CD1c-positive myeloid dendritic cell (primary cell): Measurements from ENCODE around the gene RFX4.

ENCODE experiments used
- DNase-seq: peaks from one replicate; pipeline ENCODE4 v3.0.0-alpha.2; 2016; ENCODE audit errors: extremely low spot score

RFX4 gene

GRCh38 chr12:106760184-106760531, 177.4 kb downstream of the RFX4 start:
- DNase-seq: peak; percentile 57

GRCh38 chr12:106764220-106764619, 181.4 kb downstream of the RFX4 start:
- no peak for DNase-seq

- no peak for DNase-seq
These were observed 181.9 kb downstream of the RFX4 start for GRCh38 chr12:106764738-106765137.

- peak; percentile 49 for DNase-seq
These were observed 183.6 kb downstream of the RFX4 start for GRCh38 chr12:106766393-106766826.

- DNase-seq: no peak
These were observed 184.4 kb downstream of the RFX4 start for GRCh38 chr12:106767206-106767605.

- DNase-seq: no peak
These were observed 185.4 kb downstream of the RFX4 start for GRCh38 chr12:106767954-106768822.

GRCh38 chr12:106769078-106769477, 186.3 kb downstream of the RFX4 start:
- DNase-seq: no peak

- no peak for DNase-seq
These were observed 186.7 kb downstream of the RFX4 start for GRCh38 chr12:106769546-106769945.

- no peak for DNase-seq
These were observed 188.6 kb downstream of the RFX4 start for GRCh38 chr12:106771425-106771824.

- DNase-seq: no peak
These were observed 190.6 kb downstream of the RFX4 start for GRCh38 chr12:106773286-106774004.

GRCh38 chr12:106774005-106774807, 191.4 kb downstream of the RFX4 start, which contains the start of gene RIC8B:
Gene RIC8B, plus strand, starts transcription at chr12:106774682. Its CDS starts 64 bp downstream, at chr12:106774746.
- DNase-seq: peak; percentile 93

GRCh38 chr12:106774808-106775524, 192.2 kb downstream of the RFX4 start:
- no peak for DNase-seq

GRCh38 chr12:106776897-106777296, 194.1 kb downstream of the RFX4 start:
- DNase-seq: no peak

- no peak for DNase-seq
These were observed 197.3 kb downstream of the RFX4 start for GRCh38 chr12:106780010-106780631.

GRCh38 chr12:106782619-106783018, 199.8 kb downstream of the RFX4 start:
- no peak for DNase-seq

- DNase-seq: no peak
These were observed 200.7 kb downstream of the RFX4 start for GRCh38 chr12:106783515-106783914.

GRCh38 chr12:106790020-106790419, 207.2 kb downstream of the RFX4 start:
- DNase-seq: no peak

- no peak for DNase-seq
These were observed 208.7 kb downstream of the RFX4 start for GRCh38 chr12:106791531-106791930.

GRCh38 chr12:106794369-106794768, 211.6 kb downstream of the RFX4 start:
- DNase-seq: no peak

GRCh38 chr12:106801167-106801708, 218.4 kb downstream of the RFX4 start:
- no peak for DNase-seq
